ENCODE results near the gene MED20.

The MED20 gene

DNA sequence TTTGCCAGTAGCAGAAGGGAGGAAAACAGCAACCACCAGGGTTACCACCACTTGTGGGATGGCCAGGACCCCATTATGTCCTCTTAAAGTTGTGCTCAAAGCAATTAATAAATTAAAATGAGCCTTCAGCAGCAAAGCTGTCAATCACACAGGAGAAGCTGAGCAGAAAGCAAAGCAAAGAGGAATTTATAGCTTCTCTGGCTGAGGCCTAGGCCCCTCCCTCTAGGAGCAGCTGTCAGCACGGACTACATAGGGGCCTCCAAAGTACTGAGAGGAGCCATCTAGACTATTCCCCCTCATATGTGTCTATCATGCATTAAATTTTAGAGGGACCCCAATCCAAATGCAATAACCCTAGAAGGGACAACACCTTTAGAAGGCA, 14.2 kb upstream of the MED20 start:
- TF ChIP-seq GABPA (IDR thresholded peaks at IDR 0.05; ENCODE audit: low read depth) (no peak), SPI1 (IDR thresholded peaks at IDR 0.05; ENCODE audit: borderline replicate concordance, low read depth) (no peak), POLR2AphosphoS5 (IDR thresholded peaks at IDR 0.05; ENCODE audit: low read depth) (no peak; the same call in 1 of the 2 replicates), REST (IDR thresholded peaks at IDR 0.05; ENCODE audit: insufficient replicate concordance, low read depth) (no peak)
- TF ChIP-seq, protein P1, sequence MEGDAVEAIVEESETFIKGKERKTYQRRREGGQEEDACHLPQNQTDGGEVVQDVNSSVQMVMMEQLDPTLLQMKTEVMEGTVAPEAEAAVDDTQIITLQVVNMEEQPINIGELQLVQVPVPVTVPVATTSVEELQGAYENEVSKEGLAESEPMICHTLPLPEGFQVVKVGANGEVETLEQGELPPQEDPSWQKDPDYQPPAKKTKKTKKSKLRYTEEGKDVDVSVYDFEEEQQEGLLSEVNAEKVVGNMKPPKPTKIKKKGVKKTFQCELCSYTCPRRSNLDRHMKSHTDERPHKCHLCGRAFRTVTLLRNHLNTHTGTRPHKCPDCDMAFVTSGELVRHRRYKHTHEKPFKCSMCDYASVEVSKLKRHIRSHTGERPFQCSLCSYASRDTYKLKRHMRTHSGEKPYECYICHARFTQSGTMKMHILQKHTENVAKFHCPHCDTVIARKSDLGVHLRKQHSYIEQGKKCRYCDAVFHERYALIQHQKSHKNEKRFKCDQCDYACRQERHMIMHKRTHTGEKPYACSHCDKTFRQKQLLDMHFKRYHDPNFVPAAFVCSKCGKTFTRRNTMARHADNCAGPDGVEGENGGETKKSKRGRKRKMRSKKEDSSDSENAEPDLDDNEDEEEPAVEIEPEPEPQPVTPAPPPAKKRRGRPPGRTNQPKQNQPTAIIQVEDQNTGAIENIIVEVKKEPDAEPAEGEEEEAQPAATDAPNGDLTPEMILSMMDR (IDR thresholded peaks at IDR 0.05; ENCODE audit: insufficient read depth, low read length) = no peak
- H3K4me3 ChIP-seq (replicated peaks; ENCODE audit: insufficient read depth, low read length) = no peak overlapping the region
- H3K27me3 ChIP-seq (ENCODE audit: insufficient read depth, poor library complexity, severe bottlenecking) = no peaks in the 10 kb centered on the region
- DNase-seq (ENCODE audit: low read depth in 1 of 2, low spot score in 1 of 2) = peak in 1 of 2 experiments; percentile 22
- no peak overlapping the region for H3K27ac ChIP-seq (replicated peaks)

DNA sequence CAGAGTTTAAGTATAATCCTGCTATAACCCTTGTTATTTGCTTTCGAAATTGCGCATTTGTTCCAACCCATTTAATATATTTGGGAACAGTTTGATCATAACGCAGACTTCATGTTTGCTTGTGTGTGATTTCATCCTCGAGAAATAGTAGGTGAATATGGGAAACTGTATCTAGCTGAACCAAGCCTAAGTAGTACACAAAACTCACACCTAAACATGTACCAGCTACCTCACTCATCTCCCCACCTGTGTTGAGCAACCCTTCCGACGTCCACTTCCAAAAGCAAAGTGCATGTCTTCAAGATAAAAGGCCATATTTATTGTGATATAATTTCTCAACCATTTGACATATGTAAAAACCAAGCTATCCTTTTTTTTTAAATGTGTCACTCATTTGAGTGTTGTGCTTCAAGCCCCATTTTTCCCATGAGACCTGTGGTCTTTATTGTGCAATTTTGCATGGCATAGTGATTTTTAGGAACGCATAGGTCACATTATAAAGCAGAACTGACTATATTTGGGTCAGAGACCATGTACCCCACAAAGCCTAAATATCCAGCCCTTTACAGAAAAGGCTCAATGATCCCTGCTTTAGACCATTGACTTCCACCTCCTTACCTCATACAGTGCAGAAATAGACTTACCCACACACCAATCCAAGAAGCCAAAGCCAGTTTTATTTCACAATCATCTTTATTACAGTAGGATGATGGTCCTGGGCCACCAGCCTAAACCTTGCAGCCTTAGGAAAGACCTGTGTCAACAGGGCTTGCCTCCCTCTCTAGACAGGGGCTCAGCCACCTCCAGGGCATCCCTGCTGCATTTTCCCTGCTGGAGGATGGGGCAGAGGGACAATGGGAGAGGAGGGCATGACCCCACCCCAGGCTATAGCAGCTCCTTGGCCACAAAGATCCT, 13.6 kb upstream of the MED20 start:
- H3K27me3 ChIP-seq (ENCODE audit: insufficient read depth, poor library complexity, severe bottlenecking) = no peaks in the 10 kb centered on the region
- no peak overlapping the region for H3K4me3 ChIP-seq (replicated peaks; ENCODE audit: insufficient read depth, low read length)
- no peak overlapping the region for H3K27ac ChIP-seq (replicated peaks)
- peak; percentile 56; the same call in 1 of the 2 replicates for TF ChIP-seq POLR2AphosphoS5 (IDR thresholded peaks at IDR 0.05; ENCODE audit: low read depth)
- no peak for TF ChIP-seq SPI1 (IDR thresholded peaks at IDR 0.05; ENCODE audit: borderline replicate concordance, low read depth)
- DNase-seq (ENCODE audit: low read depth in 1 of 2, low spot score in 1 of 2) = peak in 1 of 2 experiments; percentile 18

DNA sequence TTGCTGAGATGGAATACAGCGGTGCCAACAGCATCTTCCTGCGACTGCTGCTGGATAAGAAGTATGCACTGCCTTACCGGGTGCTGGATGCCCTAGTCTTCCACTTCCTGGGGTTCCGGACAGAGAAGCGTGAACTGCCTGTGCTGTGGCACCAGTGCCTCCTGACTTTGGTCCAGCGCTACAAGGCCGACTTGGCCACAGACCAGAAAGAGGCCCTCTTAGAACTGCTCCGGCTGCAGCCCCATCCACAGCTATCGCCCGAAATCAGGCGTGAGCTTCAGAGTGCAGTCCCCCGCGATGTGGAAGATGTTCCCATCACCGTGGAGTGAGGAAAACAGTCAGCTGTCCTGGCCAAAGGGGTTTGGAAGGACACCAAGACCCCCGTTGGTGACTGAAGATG, 11.4 kb upstream of the MED20 start:
- H3K27ac ChIP-seq (replicated peaks) = no peak overlapping the region
- no peaks in the 10 kb centered on the region for H3K27me3 ChIP-seq (ENCODE audit: insufficient read depth, poor library complexity, severe bottlenecking)
- DNase-seq (ENCODE audit: low read depth in 1 of 2, low spot score in 1 of 2) = no peak
- TF ChIP-seq SPI1 (IDR thresholded peaks at IDR 0.05; ENCODE audit: borderline replicate concordance, low read depth) (no peak), POLR2AphosphoS5 (IDR thresholded peaks at IDR 0.05; ENCODE audit: low read depth) (no peak), REST (IDR thresholded peaks at IDR 0.05; ENCODE audit: insufficient replicate concordance, low read depth) (no peak), GABPA (IDR thresholded peaks at IDR 0.05; ENCODE audit: low read depth) (no peak)
- H3K4me3 ChIP-seq (replicated peaks; ENCODE audit: insufficient read depth, low read length) = no peak overlapping the region

DNA sequence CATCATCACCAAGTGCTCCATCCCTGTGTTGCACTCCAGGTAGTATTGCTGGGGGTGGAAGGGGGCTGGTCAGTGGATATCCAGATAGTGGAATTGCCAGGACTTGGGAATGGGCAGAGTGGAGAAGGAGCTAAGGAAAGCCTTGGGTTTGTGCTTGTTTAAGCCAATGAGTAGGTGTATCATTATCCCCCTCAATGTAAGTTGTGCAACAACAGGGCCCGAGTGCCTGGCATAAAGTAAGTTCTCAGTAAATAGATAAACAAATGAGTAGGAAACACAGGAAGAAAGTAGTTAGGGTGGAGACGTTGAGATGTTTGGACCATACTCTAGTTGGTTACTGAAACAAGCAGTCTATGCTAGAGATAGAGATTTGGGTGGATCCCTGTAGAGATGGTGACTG, 10.9 kb upstream of the MED20 start:
- no peak overlapping the region for H3K27ac ChIP-seq (replicated peaks)
- TF ChIP-seq SPI1 (IDR thresholded peaks at IDR 0.05; ENCODE audit: borderline replicate concordance, low read depth) = no peak
- TF ChIP-seq REST (IDR thresholded peaks at IDR 0.05; ENCODE audit: insufficient replicate concordance, low read depth) = no peak
- no peak for TF ChIP-seq POLR2AphosphoS5 (IDR thresholded peaks at IDR 0.05; ENCODE audit: low read depth)
- TF ChIP-seq, protein P1 (IDR thresholded peaks at IDR 0.05; ENCODE audit: insufficient read depth, low read length) = no peak
- TF ChIP-seq GABPA (IDR thresholded peaks at IDR 0.05; ENCODE audit: low read depth) = no peak
- H3K4me3 ChIP-seq (replicated peaks; ENCODE audit: insufficient read depth, low read length) = no peak overlapping the region
- H3K27me3 ChIP-seq (ENCODE audit: insufficient read depth, poor library complexity, severe bottlenecking) = no peaks in the 10 kb centered on the region
- DNase-seq (ENCODE audit: low read depth in 1 of 2, low spot score in 1 of 2) = no peak
